ENCODE results near the gene TXNDC12.
A peak's percentile ranks its signal among the peaks of the same experiment; 100 is the strongest.

TXNDC12 gene

GRCh38 chr1:52002038-52002917, 52.7 kb downstream of the TXNDC12 start (continued):
- TF ChIP-seq ZNF366 (tag by site-specific recombination; conservative IDR thresholded peaks at IDR 0.05) (no peak), AEBP2 (tag by site-specific recombination; IDR thresholded peaks at IDR 0.05; ENCODE audit: borderline replicate concordance) (no peak), ZNF423 (tag by site-specific recombination; IDR thresholded peaks at IDR 0.05) (no peak), ZBTB8A (tag by site-specific recombination; IDR thresholded peaks at IDR 0.05) (no peak), ZNF664 (tag by site-specific recombination; IDR thresholded peaks at IDR 0.05) (peak; percentile 95), ZNF239 (tag by site-specific recombination; IDR thresholded peaks at IDR 0.05) (no peak), FEZF1 (tag by site-specific recombination; IDR thresholded peaks at IDR 0.05) (no peak), ZXDB (tag by site-specific recombination; IDR thresholded peaks at IDR 0.05) (no peak), SALL2 (tag by site-specific recombination; IDR thresholded peaks at IDR 0.05; ENCODE audit: borderline replicate concordance) (no peak), HOXD13 (CRISPR knock-in tag; IDR thresholded peaks at IDR 0.05; ENCODE audit: borderline replicate concordance) (no peak), ZNF24 (tag by site-specific recombination; IDR thresholded peaks at IDR 0.05) (no peak), ZNF133 (tag by site-specific recombination; IDR thresholded peaks at IDR 0.05) (no peak), ZNF654 (tag by site-specific recombination; IDR thresholded peaks at IDR 0.05; ENCODE audit: low read depth) (peak; percentile 97), ZEB2 (tag by site-specific recombination; IDR thresholded peaks at IDR 0.05) (peak; percentile 41; the same call in 1 of the 2 replicates), ZNF335 (tag by site-specific recombination; conservative IDR thresholded peaks at IDR 0.05) (no peak), ZNF2 (tag by site-specific recombination; IDR thresholded peaks at IDR 0.05) (0 out of 2 replicates have a peak, but pooled peaks have one; percentile 29), ZBTB20 (tag by site-specific recombination; IDR thresholded peaks at IDR 0.05) (no peak), ZNF132 (tag by site-specific recombination; IDR thresholded peaks at IDR 0.05; ENCODE audit: borderline replicate concordance) (no peak), ZNF138 (tag by site-specific recombination; IDR thresholded peaks at IDR 0.05; ENCODE audit: borderline replicate concordance) (no peak), ZNF660 (tag by site-specific recombination; IDR thresholded peaks at IDR 0.05) (peak; percentile 78; the same call in 1 of the 2 replicates), ZNF169 (tag by site-specific recombination; IDR thresholded peaks at IDR 0.05) (no peak), ZNF10 (tag by site-specific recombination; IDR thresholded peaks at IDR 0.05) (no peak), ZFP3 (tag by site-specific recombination; IDR thresholded peaks at IDR 0.05; ENCODE audit: low read depth) (no peak), ZNF629 (tag by site-specific recombination; IDR thresholded peaks at IDR 0.05) (no peak), ZNF645 (tag by site-specific recombination; IDR thresholded peaks at IDR 0.05) (no peak), GLIS2 (tag by site-specific recombination; IDR thresholded peaks at IDR 0.05) (no peak), ZNF426 (tag by site-specific recombination; IDR thresholded peaks at IDR 0.05) (no peak), ZSCAN4 (tag by site-specific recombination; IDR thresholded peaks at IDR 0.05) (no peak), REST (tag by site-specific recombination; IDR thresholded peaks at IDR 0.05) (peak; percentile 99), PRDM1 (tag by site-specific recombination; IDR thresholded peaks at IDR 0.05) (no peak), ZNF302 (tag by site-specific recombination; IDR thresholded peaks at IDR 0.05; ENCODE audit: low read depth) (no peak), ZNF248 (tag by site-specific recombination; IDR thresholded peaks at IDR 0.05) (no peak), ATF2 (tag by site-specific recombination; IDR thresholded peaks at IDR 0.05; ENCODE audit: low read depth) (no peak)
